GM18520 (cell line): Measurements from ENCODE around the gene AGFG1.

Experiments
- ATAC-seq: cut with Tn5 transposase; IDR thresholded peaks from one replicate; pipeline ENCODE4 v1.9.1; 2021; ENCODE audit not compliant: unreplicated experiment

The AGFG1 gene

GRCh38 chr2:227471924-227472264, at the start of gene AGFG1:
Gene AGFG1 (plus strand): TSS chr2:227472156. CDS start chr2:227472422, 266 bp downstream.
- ATAC-seq: peak; percentile 82

- no peak for ATAC-seq
These were observed 48.1 kb upstream of the AGFG1 start for GRCh38 chr2:227423656-227424499.

- ATAC-seq: no peak
These were observed 43.1 kb upstream of the AGFG1 start for GRCh38 chr2:227428731-227429285.

- ATAC-seq: no peak
These were observed 41.3 kb upstream of the AGFG1 start for GRCh38 chr2:227430639-227431038.

GRCh38 chr2:227433171-227433570, 38.8 kb upstream of the AGFG1 start:
- ATAC-seq: no peak

GRCh38 chr2:227436436-227437174, 35.4 kb upstream of the AGFG1 start:
- ATAC-seq: no peak

GRCh38 chr2:227439214-227439613, 32.7 kb upstream of the AGFG1 start:
- ATAC-seq: no peak

- ATAC-seq: no peak
These were observed 29.3 kb upstream of the AGFG1 start for GRCh38 chr2:227442639-227443038.

- ATAC-seq: no peak
These were observed 27.9 kb upstream of the AGFG1 start for GRCh38 chr2:227443889-227444568.

GRCh38 chr2:227447606-227448005, 24.4 kb upstream of the AGFG1 start:
- no peak for ATAC-seq

- ATAC-seq: no peak
These were observed 21.6 kb upstream of the AGFG1 start for GRCh38 chr2:227450311-227450841.

- no peak for ATAC-seq
These were observed 20.9 kb upstream of the AGFG1 start for GRCh38 chr2:227450926-227451654.

- ATAC-seq: no peak
These were observed 20.3 kb upstream of the AGFG1 start for GRCh38 chr2:227451655-227451992.

- ATAC-seq: no peak
These were observed 18.1 kb upstream of the AGFG1 start for GRCh38 chr2:227453810-227454209.

- no peak for ATAC-seq
These were observed 17.6 kb upstream of the AGFG1 start for GRCh38 chr2:227454323-227454860.

- peak; percentile 45 for ATAC-seq
These were observed 16.8 kb upstream of the AGFG1 start for GRCh38 chr2:227455200-227455599.

- ATAC-seq: no peak
These were observed 15.9 kb upstream of the AGFG1 start for GRCh38 chr2:227456102-227456501.

- ATAC-seq: no peak
These were observed 15.2 kb upstream of the AGFG1 start for GRCh38 chr2:227456772-227457171.

GRCh38 chr2:227460070-227460485, 11.9 kb upstream of the AGFG1 start:
- ATAC-seq: peak; percentile 30

GRCh38 chr2:227460833-227461232, 11.1 kb upstream of the AGFG1 start:
- no peak for ATAC-seq
